HG02623 (cell line): ENCODE results near the gene ORAI1.
"Not testable (repeated sequence)": the region's sequence is repeated elsewhere in the genome, so short reads cannot be mapped to it uniquely, and the experiment has no call there.

Experiments used
- ATAC-seq: cut with Tn5 transposase; IDR thresholded peaks from one replicate; pipeline ENCODE4 v1.9.1; 2021; ENCODE audit warnings: moderate library complexity; ENCODE audit not compliant: unreplicated experiment

The ORAI1 gene

GRCh38 chr12:121626087-121626852, at the start of gene ORAI1:
ORAI1 (plus strand) TSS chr12:121626530.
- ATAC-seq = peak; percentile 66

DNA sequence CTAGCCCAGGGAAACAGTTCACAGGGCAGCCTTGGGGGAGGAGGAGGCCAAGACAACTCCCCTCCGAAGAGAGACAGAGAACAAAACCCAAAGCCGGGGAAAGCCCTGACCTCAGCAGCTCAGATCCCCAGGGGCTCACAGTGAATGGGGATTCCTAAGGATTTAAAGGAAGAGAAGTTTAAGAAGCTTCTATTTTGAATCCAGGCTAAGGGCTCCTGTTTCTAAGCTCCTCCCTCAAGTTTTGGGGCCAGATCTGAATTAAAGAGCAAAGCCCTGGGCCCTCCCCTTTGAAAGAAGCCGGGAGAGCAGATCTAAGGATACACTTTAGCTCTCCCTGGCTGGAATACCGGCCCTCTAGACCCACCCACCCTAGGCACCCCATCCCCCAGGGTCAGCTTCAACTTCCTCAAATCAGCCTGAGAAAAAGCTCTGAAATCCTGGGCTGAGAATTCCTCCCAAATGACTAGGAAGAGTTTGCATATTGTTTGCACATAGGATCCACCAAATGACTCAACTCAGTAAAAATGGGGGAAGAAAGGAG, 49.4 kb upstream of the ORAI1 start:
- no peak for ATAC-seq

DNA sequence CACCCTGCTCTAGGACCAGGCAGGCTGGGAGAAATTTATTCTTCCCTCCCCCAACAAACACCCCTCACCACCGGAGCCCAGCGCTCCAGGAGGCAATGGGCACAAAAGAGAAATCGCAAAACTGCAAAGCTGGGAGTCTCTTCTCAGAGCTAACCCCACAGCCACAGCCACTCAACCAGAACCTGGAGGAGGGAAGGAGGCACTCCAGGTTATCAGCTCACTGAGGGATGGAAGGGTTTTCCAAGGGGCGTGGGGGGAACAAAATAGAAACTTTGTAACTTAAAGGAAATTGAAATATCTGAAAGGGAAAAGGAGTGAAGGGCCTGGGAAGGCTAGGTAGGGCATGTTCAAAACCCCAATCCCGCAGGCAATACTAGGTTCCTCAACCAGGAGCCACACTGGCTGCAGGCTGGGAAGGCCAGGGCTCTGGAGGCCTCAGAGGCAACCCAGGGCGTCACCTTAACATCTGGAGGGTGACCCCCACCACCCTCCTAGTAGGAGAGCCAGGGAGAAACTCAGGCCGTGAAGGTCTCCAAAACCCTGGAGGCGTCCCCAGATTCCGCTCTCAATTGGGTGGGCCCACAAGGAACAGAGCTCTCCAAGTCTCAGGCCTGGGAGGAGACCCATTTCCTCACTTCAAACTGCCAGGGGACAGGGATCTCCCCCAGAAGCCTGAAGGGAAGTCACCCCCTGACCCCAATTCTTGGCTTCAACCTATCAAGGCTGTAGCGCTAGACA, 48.7 kb upstream of the ORAI1 start:
- ATAC-seq = no peak

- ATAC-seq = no peak
Observed at GRCh38 chr12:121578230-121579189, 47.8 kb upstream of the ORAI1 start.

DNA sequence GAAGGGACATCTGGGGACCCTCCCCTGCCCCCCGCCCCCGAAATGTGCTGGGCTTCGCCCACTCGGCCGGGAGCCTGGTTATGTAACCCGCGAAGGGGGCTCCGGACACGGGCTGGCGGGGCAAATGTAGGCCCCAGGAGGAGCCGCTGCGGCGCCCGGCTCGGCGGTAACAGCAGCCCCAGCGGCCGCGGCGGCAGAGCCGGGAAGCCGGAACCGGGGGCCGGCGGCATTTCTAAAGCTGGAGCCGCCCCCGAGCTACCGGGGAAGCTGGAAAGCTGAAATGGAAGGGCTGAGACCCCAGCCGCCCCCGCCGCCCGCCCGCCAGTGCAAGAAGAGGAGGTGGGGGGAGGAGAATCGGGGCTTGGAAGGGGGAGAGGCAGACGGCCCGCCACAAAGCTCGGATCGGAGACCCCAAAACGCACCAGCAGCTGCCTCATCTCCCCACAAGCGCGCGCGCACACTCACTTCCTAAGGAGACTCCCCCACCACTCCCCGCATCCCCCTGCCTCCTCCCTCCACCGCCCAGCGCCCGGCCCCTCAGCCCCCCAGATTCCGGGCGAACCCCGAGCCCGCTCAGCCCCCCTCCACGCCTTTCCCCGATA, 47.0 kb upstream of the ORAI1 start:
- ATAC-seq = no peak

- ATAC-seq = no peak
Observed at GRCh38 chr12:121579981-121580868, 46.1 kb upstream of the ORAI1 start.

- no peak for ATAC-seq
Observed at GRCh38 chr12:121580959-121581685, 45.2 kb upstream of the ORAI1 start, which contains the start of gene KDM2B. KDM2B (minus strand) TSS chr12:121581023; CDS start chr12:121580911, 112 bp downstream.

DNA sequence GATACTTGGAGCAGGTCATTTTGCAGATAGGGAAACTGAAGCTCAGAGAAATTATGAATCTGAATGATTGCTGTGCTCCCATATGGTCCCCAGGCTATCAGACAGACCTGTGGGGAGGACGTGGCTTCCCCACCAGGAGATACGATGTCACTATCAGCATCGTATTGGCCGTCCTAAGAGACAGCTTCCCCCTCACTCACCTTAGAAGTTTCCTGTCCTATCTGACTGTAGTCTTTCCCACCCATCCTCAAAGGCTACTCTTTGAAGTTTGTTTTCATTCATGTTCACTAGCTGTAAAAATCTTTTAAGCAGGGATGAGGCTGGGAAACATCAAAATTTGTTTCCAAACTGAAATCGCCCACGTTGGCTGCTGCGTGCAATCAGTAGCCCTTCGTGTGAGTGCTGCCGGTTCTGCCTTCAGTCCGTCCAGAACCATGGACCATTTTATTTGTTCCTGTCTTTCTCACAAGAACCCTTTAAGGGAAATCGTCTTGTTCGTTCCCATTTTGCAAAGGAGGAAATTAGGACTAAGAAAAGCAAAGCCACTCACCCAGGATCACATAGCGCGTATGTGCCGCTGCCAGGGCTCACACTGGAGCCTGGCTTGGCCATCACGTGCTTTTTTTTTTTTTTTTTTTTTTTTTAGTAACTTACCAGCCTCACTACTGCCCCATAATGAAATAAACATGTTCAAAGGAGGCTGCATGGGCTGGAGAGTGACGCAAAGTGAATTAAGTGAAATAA, 44.5 kb upstream of the ORAI1 start:
- ATAC-seq = no peak

GRCh38 chr12:121582583-121583333, 43.6 kb upstream of the ORAI1 start:
- ATAC-seq = no peak

GRCh38 chr12:121583334-121583661, 43.0 kb upstream of the ORAI1 start:
- not testable (repeated sequence) for ATAC-seq

DNA sequence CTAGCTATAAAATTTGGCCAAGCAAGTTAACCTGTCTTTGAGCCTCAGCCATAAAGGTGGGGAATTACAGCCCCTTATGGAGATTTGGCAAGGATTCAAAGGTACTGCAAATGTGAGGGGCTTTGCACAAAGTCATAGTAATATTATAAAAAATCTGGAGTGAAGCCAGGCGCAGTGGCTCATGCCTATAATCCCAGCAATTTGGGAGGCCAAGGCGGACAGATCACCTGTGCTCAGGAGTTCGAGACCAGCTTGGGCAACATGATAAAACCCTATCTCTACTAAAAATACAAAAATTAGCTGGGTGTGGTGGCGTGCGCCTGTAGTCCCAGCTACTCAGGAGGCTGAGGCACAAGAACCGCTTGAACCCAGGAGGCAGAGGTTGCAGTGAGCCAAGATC, 41.4 kb upstream of the ORAI1 start:
- not testable (repeated sequence) for ATAC-seq

- ATAC-seq = peak; percentile 50
Observed at GRCh38 chr12:121590476-121591143, 35.7 kb upstream of the ORAI1 start.

GRCh38 chr12:121592320-121592719, 34.0 kb upstream of the ORAI1 start:
- no peak for ATAC-seq

DNA sequence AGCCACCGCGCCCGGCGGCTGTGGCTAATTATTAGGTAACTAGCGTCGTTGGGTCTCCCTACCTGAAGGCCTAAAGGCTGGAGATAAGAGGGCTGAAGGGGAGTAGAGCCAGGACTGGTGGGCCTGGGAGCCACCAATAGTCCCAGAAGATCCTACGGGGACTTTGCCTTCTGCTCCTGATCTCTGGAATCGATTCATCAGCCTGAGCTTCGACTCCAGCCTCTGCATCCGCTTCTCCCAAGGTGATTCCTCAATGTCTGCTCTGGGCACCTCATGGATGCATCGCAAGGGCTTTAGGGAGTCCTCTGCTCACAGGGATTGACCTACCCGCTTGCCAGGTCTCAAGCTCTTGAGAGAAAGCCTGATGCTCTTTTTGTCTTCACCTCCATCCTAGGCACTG, 30.8 kb upstream of the ORAI1 start:
- ATAC-seq = no peak

- no peak for ATAC-seq
Observed at GRCh38 chr12:121596526-121596925, 29.8 kb upstream of the ORAI1 start.

- no peak for ATAC-seq
Observed at GRCh38 chr12:121600702-121601336, 25.5 kb upstream of the ORAI1 start.
